HCT116 (cell line): ENCODE results near the gene PLA2R1. TPM values are rescaled to one million over a fixed set of nuclear protein-coding genes. Genes with fewer than 3 reads are reported as not detected.

Experiments
- ATAC-seq: fragments of 200-7000 bp; cut with Tn5 transposase; 2 replicates; pipeline ENCODE4 v1.9.1; 2020; ENCODE audit warnings: mild to moderate bottlenecking, moderate library complexity
- BruUV-seq: library from RNA; stranded (reverse); fragments of 400-500 nt; replicated peaks from 2 replicates; lab custom pipeline; 2021; lab: Mats Ljungman, UMichigan
- CTCF ChIA-PET: fragments of 300-600 bp; sonication (Branson Sonifier 250); formaldehyde crosslinking; loops from one replicate; lab custom pipeline; 2021; ENCODE audit warnings: antibody characterized with exemption; lab: Charles Lee
- POLR2A ChIA-PET: fragments of 300-600, 350-600 bp; sonication (Branson Sonifier 250); formaldehyde crosslinking; loops from one replicate; lab custom pipeline; 2021; ENCODE audit warnings: antibody characterized with exemption; lab: Charles Lee
- RAD21 ChIA-PET, 2 experiments: fragments of 300-600 bp; sonication (Branson Sonifier 250); formaldehyde crosslinking; loops; one replicate each; lab custom pipeline; 2023; ENCODE audit warnings: low total read pairs in 2 of 2; ENCODE audit not compliant: uncharacterized antibody in 2 of 2, unreplicated experiment in 2 of 2, low non-redundant PET in 1 of 2; lab: Charles Lee
- DNase-seq: peaks from one replicate; pipeline ENCODE4 v3.0.0-alpha.2; 2010; ENCODE audit warnings: low read depth, low spot score
- H2AFZ ChIP-seq: fragments of 200-600 bp; shearing (Covaris generic), sonication (generic); 2 replicates; pipeline ENCODE4 v1.6.1; 2017; ENCODE audit warnings: low read depth, mixed run types, mixed read lengths, antibody characterized with exemption, low read length; ENCODE audit not compliant: poor library complexity, severe bottlenecking
- H3K27ac ChIP-seq: 2 replicates; pipeline ENCODE4 v1.5.1; 2012; ENCODE audit warnings: low read depth, low read length
- H3K27me3 ChIP-seq: fragments of 200-600 bp; sonication (generic); 2 replicates; pipeline ENCODE4 v1.6.1; 2016; ENCODE audit warnings: mixed run types, low read length, mixed read lengths; ENCODE audit not compliant: insufficient read depth
- H3K36me3 ChIP-seq, 2 experiments: fragments of 200-500 bp in 1 of 2; fragments of 200-600 bp in 1 of 2; sonication (Bioruptor generic) in 1 of 2; sonication (generic) in 1 of 2; 2 replicates each; pipeline versions ENCODE4 v1.5.1 to v1.6.1; 2014 to 2016; ENCODE audit warnings: low read length in 2 of 2, inconsistent platforms in 1 of 2, mixed read lengths in 1 of 2, mixed run types in 1 of 2; ENCODE audit not compliant: insufficient read depth in 2 of 2, control insufficient read depth in 1 of 2
- H3K4me1 ChIP-seq, 2 experiments: fragments of 200-600 bp in 1 of 2; sonication (generic) in 1 of 2; 2 replicates each; pipeline versions ENCODE4 v1.5.1 to v1.6.1; 2012 to 2017; ENCODE audit warnings: low read length in 2 of 2, inconsistent platforms in 1 of 2, mild to moderate bottlenecking in 1 of 2, mixed read lengths in 1 of 2, mixed run types in 1 of 2, moderate library complexity in 1 of 2; ENCODE audit not compliant: insufficient read depth in 2 of 2, control insufficient read depth in 1 of 2
- H3K4me2 ChIP-seq: fragments of 200-600 bp; sonication (generic); 2 replicates; pipeline ENCODE4 v1.6.1; 2017; ENCODE audit warnings: mixed run types, low read length, mixed read lengths
- H3K4me3 ChIP-seq, 2 experiments: fragments of 200-600 bp in 1 of 2; sonication (generic) in 1 of 2; replicated peaks in 1 of 2; 2 replicates each; pipeline ENCODE4 v1.5.1; 2011 to 2016; ENCODE audit warnings: low read length in 2 of 2, control low read depth in 1 of 2, low read depth in 1 of 2, mild to moderate bottlenecking in 1 of 2, mixed read lengths in 1 of 2, mixed run types in 1 of 2
- H3K79me2 ChIP-seq: fragments of 200-600 bp; sonication (generic); 2 replicates; pipeline ENCODE4 v1.6.1; 2017; ENCODE audit warnings: mild to moderate bottlenecking, mixed run types, low read length, moderate library complexity, mixed read lengths; ENCODE audit not compliant: insufficient read depth
- H3K9ac ChIP-seq: fragments of 200-600 bp; sonication (generic); 2 replicates; pipeline ENCODE4 v1.6.1; 2016; ENCODE audit warnings: low read length, mixed read lengths
- H3K9me2 ChIP-seq: fragments of 200-600 bp; sonication (generic), shearing (Covaris generic); 2 replicates; pipeline ENCODE4 v1.6.1; 2017; ENCODE audit warnings: mixed run types, mild to moderate bottlenecking, moderate library complexity; ENCODE audit not compliant: insufficient read depth
- H3K9me3 ChIP-seq, 2 experiments: fragments of 200-500 bp in 1 of 2; fragments of 200-600 bp in 1 of 2; sonication (Bioruptor generic) in 1 of 2; sonication (generic) in 1 of 2; 2 replicates each; pipeline ENCODE4 v1.6.1; 2014 to 2017; ENCODE audit warnings: low read length in 2 of 2, mixed read lengths in 2 of 2, inconsistent platforms in 1 of 2, low read depth in 1 of 2, mild to moderate bottlenecking in 1 of 2, mixed run types in 1 of 2, moderate library complexity in 1 of 2; ENCODE audit not compliant: control insufficient read depth in 1 of 2, insufficient read depth in 1 of 2
- H4K20me1 ChIP-seq: fragments of 200-600 bp; sonication (generic), shearing (Covaris generic); 2 replicates; pipeline ENCODE4 v1.6.1; 2017; ENCODE audit warnings: mixed run types, mild to moderate bottlenecking, moderate library complexity; ENCODE audit not compliant: insufficient read depth
- CBX3 ChIP-seq: IDR thresholded peaks from 2 replicates; pipeline ENCODE4 v1.6.1; 2012; ENCODE audit warnings: low read depth
- CTCF ChIP-seq, 3 experiments: fragments of 200-600 bp in 1 of 3; sonication (generic) in 1 of 3; IDR thresholded peaks in 2 of 3; conservative IDR thresholded peaks in 1 of 3; 2 replicates each; pipeline ENCODE4 v1.5.1; 2012 to 2017; ENCODE audit warnings: low read depth in 2 of 3, low read length in 2 of 3, antibody characterized with exemption in 1 of 3, borderline replicate concordance in 1 of 3, control low read depth in 1 of 3, mild to moderate bottlenecking in 1 of 3, mixed read lengths in 1 of 3, mixed run types in 1 of 3, moderate library complexity in 1 of 3; ENCODE audit not compliant: insufficient read depth in 1 of 3
- EGR1 ChIP-seq: IDR thresholded peaks from 2 replicates; pipeline ENCODE4 v1.6.1; 2012; ENCODE audit warnings: low read depth
- ELF1 ChIP-seq: IDR thresholded peaks from 2 replicates; pipeline ENCODE4 v1.6.1; 2012; ENCODE audit warnings: low read depth, borderline replicate concordance
- EZH2 ChIP-seq: fragments of 200-600 bp; sonication (generic); IDR thresholded peaks from 2 replicates; pipeline ENCODE4 v1.6.1; 2017; ENCODE audit warnings: antibody characterized with exemption, mixed run types
- FOSL1 ChIP-seq: IDR thresholded peaks from 2 replicates; pipeline ENCODE4 v1.6.1; 2012; ENCODE audit warnings: low read depth
- POLR2AphosphoS5 ChIP-seq: IDR thresholded peaks from 2 replicates; pipeline ENCODE4 v1.6.1; 2011; ENCODE audit warnings: mild to moderate bottlenecking, low read depth, low read length, moderate library complexity
- REST ChIP-seq: IDR thresholded peaks from 2 replicates; pipeline ENCODE4 v1.6.1; 2012; ENCODE audit warnings: low read depth
- SIN3A ChIP-seq: IDR thresholded peaks from 2 replicates; pipeline ENCODE4 v1.6.1; 2012; ENCODE audit warnings: low read depth
- SP1 ChIP-seq: IDR thresholded peaks from 2 replicates; pipeline ENCODE4 v1.6.1; 2012; ENCODE audit warnings: low read depth
- SRF ChIP-seq: IDR thresholded peaks from 2 replicates; pipeline ENCODE4 v1.6.1; 2012; ENCODE audit warnings: low read depth
- YY1 ChIP-seq: IDR thresholded peaks from 2 replicates; pipeline ENCODE4 v1.6.1; 2011; ENCODE audit warnings: low read length, low read depth, moderate library complexity, mild to moderate bottlenecking; ENCODE audit not compliant: insufficient replicate concordance; ENCODE audit errors: extremely low read depth
- ZFX ChIP-seq: fragments of 450-650 bp; IDR thresholded peaks from 2 replicates; pipeline ENCODE4 v1.6.1; 2017
- intact Hi-C: fragments of 100-400 bp; cut with micrococcal nuclease; formaldehyde crosslinking; loops from 2 replicates; pipeline ENCODE4 v1.10.0; 2022
- total RNA-seq: library from RNA; stranded (reverse); gene quantifications from one replicate; pipeline ENCODE4 v1.2.1, GENCODE V29; 2021; ENCODE audit not compliant: unreplicated experiment
- TF ChIP-seq, protein P1 (sequence below): IDR thresholded peaks from 2 replicates; pipeline ENCODE4 v1.6.1; 2012

The PLA2R1 gene
- total RNA-seq, 1 experiment from 2014 or later = 0.34 TPM

DNA sequence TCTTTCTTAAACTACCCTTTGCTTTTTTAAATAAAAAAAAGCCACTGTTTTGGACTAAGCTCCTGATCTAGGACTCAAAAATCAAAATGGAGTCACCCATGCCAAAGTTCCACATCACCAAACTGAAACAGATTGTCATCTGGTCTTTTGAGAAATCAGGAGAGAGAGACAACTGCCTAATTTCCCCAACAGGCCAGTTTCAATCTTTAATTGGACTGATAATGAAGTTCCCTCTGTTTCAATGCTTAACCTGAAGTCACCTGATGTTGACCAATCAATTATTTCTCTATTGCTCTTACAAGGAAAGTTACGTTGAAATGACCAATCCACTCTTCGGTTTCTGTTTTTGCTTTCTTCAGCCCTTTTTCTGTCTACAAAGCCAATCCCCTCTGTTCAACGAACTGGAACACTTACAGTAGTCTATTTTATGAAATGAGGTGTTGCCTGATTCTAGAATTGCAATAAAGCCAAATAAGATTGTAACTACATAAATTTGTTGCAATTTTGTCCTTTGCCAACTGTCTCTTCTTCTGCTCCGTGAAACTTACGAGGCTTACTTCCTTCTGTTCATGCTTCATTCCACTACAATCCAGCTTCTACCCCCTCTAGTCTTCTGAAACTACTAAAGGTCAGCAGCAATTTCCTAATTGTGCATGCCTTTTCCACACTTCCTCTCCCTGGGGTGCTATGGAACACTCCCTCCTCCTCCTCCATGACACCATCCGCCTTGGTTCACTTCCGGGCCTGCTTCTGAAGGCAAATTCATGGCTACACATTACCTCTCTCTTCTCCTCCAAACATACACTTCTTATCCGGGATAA lies 169.2 kb downstream of the PLA2R1 start:
- Histone ChIP-seq H3K36me3 (no peaks in the 10 kb centered on the region), H3K27ac (no peak overlapping the region), H3K27me3 (0 out of 2 replicates have a peak, but pooled peaks cover 4% of the 10 kb centered on the region), H3K79me2 (no peaks in the 10 kb centered on the region), H4K20me1 (no peaks in the 10 kb centered on the region), H3K9me2 (no peaks in the 10 kb centered on the region), H3K9me3 (no peaks in the 10 kb centered on the region), H3K9ac (no peak overlapping the region), H3K4me3 (no peak overlapping the region), H2AFZ (peak overlapping the region; percentile 67), H3K4me2 (no peak overlapping the region), H3K4me1 (peaks cover 0 to 13% of the 10 kb centered on the region in 2 experiments; a peak in 2 of 4 replicates)
- DNase-seq (no peak), ATAC-seq (no peak)
- ChIA-PET RAD21 (no interaction called here), CTCF (no interaction called here), POLR2A (no interaction called here)
- BruUV-seq = no TSS peak
- intact Hi-C loops = no loop called here
- TF ChIP-seq POLR2AphosphoS5 (no peak), CBX3 (no peak), SP1 (no peak), REST (no peak), ELF1 (no peak), SIN3A (no peak), CTCF (IDR thresholded peaks at IDR 0.05 in 2 of 3, conservative IDR thresholded peaks at IDR 0.05 in 1 of 3; ENCODE audit: borderline replicate concordance in 1 of 3, insufficient read depth in 1 of 3, low read depth in 2 of 3, low read length in 2 of 3) (no peak), EZH2 (no peak), ZFX (no peak), YY1 (no peak), EGR1 (no peak), FOSL1 (no peak), SRF (no peak)
- TF ChIP-seq, protein P1, sequence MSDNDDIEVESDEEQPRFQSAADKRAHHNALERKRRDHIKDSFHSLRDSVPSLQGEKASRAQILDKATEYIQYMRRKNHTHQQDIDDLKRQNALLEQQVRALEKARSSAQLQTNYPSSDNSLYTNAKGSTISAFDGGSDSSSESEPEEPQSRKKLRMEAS = no peak
